ENCODE measurements around the gene CACNA1C. TPM values are rescaled to one million over a fixed set of nuclear protein-coding genes. Genes with fewer than 3 reads are reported as not detected.

Gene CACNA1C
- total RNA-seq, 4 donors from 2014 or later = 0.38 to 2.4 (median 1.4) TPM

DNA sequence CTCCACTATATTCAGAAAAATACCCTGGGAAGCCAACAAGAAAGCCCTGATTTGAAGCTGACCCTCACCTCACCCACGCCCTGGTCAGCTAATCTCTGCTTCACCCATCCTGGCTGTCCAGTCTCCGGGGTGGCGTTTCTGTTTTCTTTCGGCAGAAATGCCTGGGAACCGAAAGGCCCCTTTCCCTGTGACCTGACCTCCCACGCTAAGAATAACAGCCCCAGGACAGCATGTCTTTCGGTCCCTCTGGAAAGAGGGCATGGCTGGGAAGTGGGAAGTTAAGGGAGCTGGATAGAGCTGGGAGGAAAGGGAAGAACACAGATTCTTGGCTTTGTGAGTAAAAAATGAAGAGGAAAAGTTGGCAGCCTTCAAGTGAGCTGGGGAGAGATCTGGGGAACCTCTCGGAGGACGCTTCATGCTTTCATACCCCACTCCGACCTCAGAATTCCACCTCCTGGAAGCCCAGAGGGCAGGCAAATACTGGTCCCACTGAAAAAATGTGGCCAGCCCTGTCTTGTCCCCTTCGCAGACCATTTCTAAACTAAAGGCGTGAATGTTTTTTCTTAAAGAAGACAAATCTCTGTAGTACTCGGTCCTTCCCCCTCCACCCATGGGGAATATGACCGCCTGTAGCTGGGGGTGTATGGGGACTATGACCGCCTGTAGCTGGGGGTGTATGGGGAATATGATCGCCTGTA, 579.0 kb downstream of the CACNA1C start:
- H3K4me3 ChIP-seq (ENCODE audit: low read depth, poor library complexity, severe bottlenecking) = no peak overlapping the region
- DNase-seq (ENCODE audit: low spot score in 2 of 2) = no peak
- 61 to 74% methylated on average over 16 of the region's 16 CpGs for WGBS, 2 donors
- no peak for TF ChIP-seq POLR2A (IDR thresholded peaks at IDR 0.05)
- TF ChIP-seq, protein P1, sequence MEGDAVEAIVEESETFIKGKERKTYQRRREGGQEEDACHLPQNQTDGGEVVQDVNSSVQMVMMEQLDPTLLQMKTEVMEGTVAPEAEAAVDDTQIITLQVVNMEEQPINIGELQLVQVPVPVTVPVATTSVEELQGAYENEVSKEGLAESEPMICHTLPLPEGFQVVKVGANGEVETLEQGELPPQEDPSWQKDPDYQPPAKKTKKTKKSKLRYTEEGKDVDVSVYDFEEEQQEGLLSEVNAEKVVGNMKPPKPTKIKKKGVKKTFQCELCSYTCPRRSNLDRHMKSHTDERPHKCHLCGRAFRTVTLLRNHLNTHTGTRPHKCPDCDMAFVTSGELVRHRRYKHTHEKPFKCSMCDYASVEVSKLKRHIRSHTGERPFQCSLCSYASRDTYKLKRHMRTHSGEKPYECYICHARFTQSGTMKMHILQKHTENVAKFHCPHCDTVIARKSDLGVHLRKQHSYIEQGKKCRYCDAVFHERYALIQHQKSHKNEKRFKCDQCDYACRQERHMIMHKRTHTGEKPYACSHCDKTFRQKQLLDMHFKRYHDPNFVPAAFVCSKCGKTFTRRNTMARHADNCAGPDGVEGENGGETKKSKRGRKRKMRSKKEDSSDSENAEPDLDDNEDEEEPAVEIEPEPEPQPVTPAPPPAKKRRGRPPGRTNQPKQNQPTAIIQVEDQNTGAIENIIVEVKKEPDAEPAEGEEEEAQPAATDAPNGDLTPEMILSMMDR (IDR thresholded peaks at IDR 0.05) = no peak
- intact Hi-C loops (cut with DNase I; ENCODE audit: low total_unique reads) = no loop called here

- 90 to 93% methylated on average over 16 of the region's 16 CpGs for WGBS, 2 donors
- no peak for DNase-seq (ENCODE audit: low spot score in 2 of 2)
- TF ChIP-seq, protein P1 (IDR thresholded peaks at IDR 0.05) = no peak
- no peak for TF ChIP-seq POLR2A (IDR thresholded peaks at IDR 0.05)
- intact Hi-C loops (cut with DNase I; ENCODE audit: low total_unique reads) = no loop called here
- no peak overlapping the region for H3K4me3 ChIP-seq (ENCODE audit: low read depth, poor library complexity, severe bottlenecking)
Observed at GRCh38 chr12:2633176-2633824, 580.5 kb downstream of the CACNA1C start.

DNA sequence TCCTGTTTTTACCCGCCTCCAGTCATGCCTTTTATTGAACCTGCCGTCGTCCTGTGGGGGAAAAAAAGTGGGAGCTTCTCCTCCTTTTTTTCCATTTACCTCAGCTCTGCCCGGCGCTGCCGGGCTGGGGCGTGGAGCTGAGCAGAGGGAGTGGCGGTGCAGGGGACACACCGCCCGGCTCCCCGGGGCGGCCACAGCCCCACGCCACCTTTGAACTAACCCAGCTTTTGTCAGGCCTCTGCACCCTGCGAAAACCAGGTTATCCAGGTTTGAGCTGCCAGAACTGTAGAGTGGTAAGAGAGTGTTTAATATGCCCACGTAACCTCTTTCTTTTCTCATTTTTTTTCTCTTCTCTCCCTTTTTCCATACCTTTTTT, 581.0 kb downstream of the CACNA1C start:
- intact Hi-C loops (cut with DNase I; ENCODE audit: low total_unique reads) = no loop called here
- DNase-seq (ENCODE audit: low spot score in 2 of 2) = no peak

DNA sequence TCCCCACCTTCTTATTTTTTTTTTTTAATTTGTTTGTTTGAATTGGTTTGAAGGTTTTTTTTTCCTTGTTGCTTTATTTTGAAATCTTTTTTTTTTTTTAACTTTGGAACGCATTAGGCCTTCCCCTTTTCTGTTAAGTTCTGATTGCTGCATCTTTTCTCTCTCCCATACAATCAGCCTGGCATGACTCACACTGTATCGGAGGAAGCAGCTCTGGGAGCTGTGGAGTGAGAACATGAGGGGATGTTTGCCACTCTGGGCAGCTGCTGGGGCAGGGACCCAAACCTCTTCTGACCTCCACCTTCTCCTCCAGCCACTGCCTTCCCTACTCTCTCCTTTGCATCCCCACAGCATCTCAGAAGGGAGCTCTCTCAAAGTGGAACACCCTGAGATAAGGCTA, 581.7 kb downstream of the CACNA1C start:
- TF ChIP-seq, protein P1 (IDR thresholded peaks at IDR 0.05) = no peak
- TF ChIP-seq POLR2A (IDR thresholded peaks at IDR 0.05) = no peak
- no peak overlapping the region for H3K4me3 ChIP-seq (ENCODE audit: low read depth, poor library complexity, severe bottlenecking)
- 89% methylated on average over 2 of the region's 2 CpGs for WGBS, 2 donors
- no peak for DNase-seq (ENCODE audit: low spot score in 2 of 2)
- intact Hi-C loops (cut with DNase I; ENCODE audit: low total_unique reads) = no loop called here

More for the DNA sequence above, 581.0 kb downstream of the CACNA1C start:
- no peak overlapping the region for H3K4me3 ChIP-seq (ENCODE audit: low read depth, poor library complexity, severe bottlenecking)
- TF ChIP-seq, protein P1 (IDR thresholded peaks at IDR 0.05) = no peak
- TF ChIP-seq POLR2A (IDR thresholded peaks at IDR 0.05) = no peak
- WGBS, 2 donors = 89 to 92% methylated on average over 15 of the region's 15 CpGs

DNA sequence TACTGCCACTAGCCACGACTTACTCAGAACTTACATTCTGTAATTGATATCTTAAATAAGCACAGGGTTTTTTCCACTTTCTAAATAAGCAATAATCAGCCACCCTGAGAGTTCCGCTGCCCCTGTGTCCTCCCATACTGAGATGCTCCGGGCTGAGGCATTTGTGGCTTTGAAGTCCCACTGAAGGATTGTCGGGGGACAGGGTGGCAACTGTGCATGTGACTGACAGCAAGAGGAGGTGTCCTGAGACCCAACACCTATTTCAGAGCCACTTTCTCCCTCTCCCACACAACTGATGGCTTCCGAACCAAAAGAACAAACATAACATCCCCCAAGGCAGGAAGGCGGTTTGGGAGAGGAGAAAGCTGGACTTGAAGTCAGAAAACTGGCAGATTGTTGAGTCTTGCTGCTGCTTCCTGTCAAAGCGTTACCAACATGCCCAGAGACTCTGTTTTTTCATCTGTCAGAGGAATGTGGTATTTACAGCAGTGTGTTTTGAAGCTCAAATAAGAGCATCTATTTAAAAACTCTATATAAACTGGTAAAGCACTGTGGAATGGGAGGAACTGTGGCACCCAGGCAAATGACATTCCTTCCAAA, 584.1 kb downstream of the CACNA1C start:
- TF ChIP-seq POLR2A (IDR thresholded peaks at IDR 0.05) = no peak
- TF ChIP-seq, protein P1 (IDR thresholded peaks at IDR 0.05) = no peak
- intact Hi-C loops (cut with DNase I; ENCODE audit: low total_unique reads) = no loop called here
- H3K4me3 ChIP-seq (ENCODE audit: low read depth, poor library complexity, severe bottlenecking) = no peak overlapping the region
- DNase-seq (ENCODE audit: low spot score in 2 of 2) = no peak
- 71 to 80% methylated on average over 7 of the region's 7 CpGs for WGBS, 2 donors
